Effector memory CD4-positive, alpha-beta T cell (primary cell): ENCODE data around the gene SLC25A26.
A peak's percentile ranks its signal among the peaks of the same experiment; 100 is the strongest.
"Not testable (repeated sequence)": the region's sequence is repeated elsewhere in the genome, so short reads cannot be mapped to it uniquely, and the experiment has no call there.

Source experiments
- DNase-seq, 3 donors: peaks; one replicate each; pipeline ENCODE4 v3.0.0-alpha.2; 2020
- H3K27ac ChIP-seq: 2 replicates; pipeline ENCODE4 v1.7.0; 2013; ENCODE audit warnings: mild to moderate bottlenecking, low read length, moderate library complexity; ENCODE audit not compliant: insufficient read depth, poor library complexity, severe bottlenecking
- H3K27me3 ChIP-seq: replicated peaks from 2 replicates; pipeline ENCODE4 v1.7.0; 2013; ENCODE audit warnings: mild to moderate bottlenecking, low read length; ENCODE audit not compliant: insufficient read depth, control insufficient read depth, poor library complexity, severe bottlenecking
- H3K36me3 ChIP-seq: 2 replicates; pipeline ENCODE4 v1.7.0; 2013; ENCODE audit warnings: mild to moderate bottlenecking, low read length, moderate library complexity; ENCODE audit not compliant: control insufficient read depth, insufficient read depth
- H3K4me1 ChIP-seq: 2 replicates; pipeline ENCODE4 v1.7.0; 2013; ENCODE audit warnings: low read length, mild to moderate bottlenecking; ENCODE audit not compliant: control insufficient read depth, insufficient read depth, poor library complexity, severe bottlenecking
- H3K4me3 ChIP-seq: 2 replicates; pipeline ENCODE4 v1.7.0; 2013; ENCODE audit warnings: low read length, low read depth, mild to moderate bottlenecking; ENCODE audit not compliant: insufficient read depth, poor library complexity, severe bottlenecking
- H3K9me3 ChIP-seq: 2 replicates; pipeline ENCODE4 v1.7.0; 2013; ENCODE audit warnings: mild to moderate bottlenecking, low read length, moderate library complexity; ENCODE audit not compliant: control insufficient read depth

The SLC25A26 gene

DNA sequence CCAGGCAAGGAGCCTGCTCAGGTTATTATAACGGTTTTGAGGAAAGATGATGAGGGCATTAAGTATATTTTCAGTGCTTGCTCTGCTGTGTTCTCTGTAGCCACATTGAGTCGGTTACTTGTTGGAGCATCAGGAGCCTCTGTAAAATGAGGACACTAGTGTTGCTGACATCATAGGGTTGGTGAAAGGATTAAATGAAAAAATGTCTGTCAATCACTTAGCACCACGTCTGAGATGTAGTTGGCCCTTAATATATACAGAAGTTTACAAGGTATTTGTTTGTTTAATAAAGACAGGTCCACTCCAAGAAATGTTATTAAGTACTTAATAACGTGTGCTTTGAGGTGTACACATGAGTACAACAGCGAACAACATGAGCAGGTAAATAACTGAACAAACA, 735 bp upstream of the SLC25A26 start:
- H3K27me3 ChIP-seq: no peaks in the 10 kb centered on the region
- peak overlapping the region; percentile 79 for H3K4me3 ChIP-seq
- peak overlapping the region; percentile 77 for H3K27ac ChIP-seq
- H3K9me3 ChIP-seq: no peaks in the 10 kb centered on the region
- DNase-seq: no peak
- peaks cover 6% of the 10 kb centered on the region for H3K4me1 ChIP-seq
- peaks cover 3% of the 10 kb centered on the region for H3K36me3 ChIP-seq

DNA sequence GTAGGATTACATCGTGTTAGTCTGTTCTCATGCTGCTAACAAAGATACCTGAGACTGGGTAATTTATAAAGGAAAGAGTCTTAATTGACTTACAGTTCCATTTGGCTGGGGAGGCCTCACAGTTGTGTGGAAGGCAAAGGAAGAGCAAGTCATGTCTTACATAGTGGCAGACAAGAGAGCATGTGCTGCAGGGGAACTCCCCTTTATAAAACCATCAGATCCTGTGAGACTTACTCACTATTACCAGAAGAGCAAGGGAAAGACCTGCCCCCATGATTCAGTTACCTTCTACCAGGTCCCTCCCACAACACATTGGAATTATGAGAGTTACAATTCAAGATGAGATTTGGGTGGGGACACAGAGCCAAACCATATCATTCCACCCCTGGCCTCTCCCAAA, 3.4 kb downstream of the SLC25A26 start:
- no peak for DNase-seq
- H3K4me3 ChIP-seq: no peak overlapping the region
- peaks cover 6% of the 10 kb centered on the region for H3K4me1 ChIP-seq
- H3K9me3 ChIP-seq: no peaks in the 10 kb centered on the region
- peaks cover 3% of the 10 kb centered on the region for H3K36me3 ChIP-seq
- H3K27me3 ChIP-seq: no peaks in the 10 kb centered on the region
- no peak overlapping the region for H3K27ac ChIP-seq

DNA sequence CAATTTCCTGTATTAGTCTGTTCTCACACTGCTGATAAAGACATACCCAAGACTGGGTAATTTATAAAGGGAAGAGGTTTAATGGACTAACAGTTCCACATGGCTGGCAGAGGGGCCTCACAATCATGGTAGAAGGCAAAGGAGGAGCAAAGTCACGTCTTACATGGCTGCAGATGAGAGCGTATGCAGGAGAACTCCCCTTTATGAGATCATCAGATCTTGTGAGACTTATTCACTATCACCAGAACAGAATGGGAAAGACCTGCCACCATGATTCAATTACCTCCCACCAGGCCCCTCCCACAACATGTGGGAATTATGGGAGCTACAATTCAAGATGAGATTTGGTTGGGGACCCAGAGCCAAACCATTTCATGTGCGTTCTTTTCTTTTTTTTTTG, 5.3 kb downstream of the SLC25A26 start:
- H3K27ac ChIP-seq, H3K9me3 ChIP-seq, DNase-seq, H3K36me3 ChIP-seq, H3K4me1 ChIP-seq, H3K4me3 ChIP-seq, H3K27me3 ChIP-seq: not testable (repeated sequence)

DNA sequence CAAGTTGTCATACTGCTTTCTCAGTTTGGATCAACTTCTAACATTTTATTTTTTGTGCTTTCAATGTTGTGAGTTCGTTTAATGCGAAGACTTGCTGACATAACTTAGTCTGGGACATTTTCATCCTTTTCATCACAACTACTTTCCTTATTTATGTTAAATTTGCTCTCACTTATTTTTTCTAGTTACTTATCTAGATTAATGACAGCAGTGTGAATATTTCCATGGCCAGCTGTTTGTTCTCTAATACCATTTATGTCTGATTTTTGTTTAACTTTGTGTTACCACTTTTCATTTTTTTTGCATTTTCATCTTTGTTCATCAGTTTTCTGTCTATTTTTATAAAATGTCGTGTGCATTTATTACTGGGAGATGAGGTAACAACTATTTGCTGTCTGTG, 6.2 kb downstream of the SLC25A26 start:
- no peak for DNase-seq
- no peaks in the 10 kb centered on the region for H3K27me3 ChIP-seq
- H3K9me3 ChIP-seq: no peaks in the 10 kb centered on the region

DNA sequence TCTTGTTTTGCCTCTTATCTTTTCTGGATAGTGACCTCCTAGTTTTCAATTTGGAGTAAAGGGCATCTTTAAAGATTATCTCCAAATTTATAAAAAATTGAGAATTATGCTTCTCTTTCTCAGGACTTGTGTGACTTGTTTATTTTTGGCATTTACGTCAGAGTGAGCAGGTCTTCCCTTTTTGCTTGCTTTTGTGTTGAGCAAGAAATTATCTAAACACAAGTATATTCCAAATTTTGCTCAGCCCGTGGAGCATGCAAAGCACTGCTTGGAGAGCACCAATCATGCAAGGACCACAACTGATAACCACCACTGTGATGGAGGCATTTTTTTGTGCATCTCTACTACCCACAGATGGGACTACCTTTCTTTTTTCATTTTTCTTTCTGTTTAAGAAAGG, 7.1 kb downstream of the SLC25A26 start:
- H3K36me3 ChIP-seq: peaks cover 3% of the 10 kb centered on the region
- no peak overlapping the region for H3K27ac ChIP-seq
- no peaks in the 10 kb centered on the region for H3K9me3 ChIP-seq
- H3K4me3 ChIP-seq: no peak overlapping the region
- no peaks in the 10 kb centered on the region for H3K27me3 ChIP-seq
- no peak for DNase-seq
- no peaks in the 10 kb centered on the region for H3K4me1 ChIP-seq

More for the DNA sequence above, 6.2 kb downstream of the SLC25A26 start:
- peaks cover 3% of the 10 kb centered on the region for H3K36me3 ChIP-seq
- no peak overlapping the region for H3K27ac ChIP-seq
- no peak overlapping the region for H3K4me3 ChIP-seq
- H3K4me1 ChIP-seq: no peaks in the 10 kb centered on the region

DNA sequence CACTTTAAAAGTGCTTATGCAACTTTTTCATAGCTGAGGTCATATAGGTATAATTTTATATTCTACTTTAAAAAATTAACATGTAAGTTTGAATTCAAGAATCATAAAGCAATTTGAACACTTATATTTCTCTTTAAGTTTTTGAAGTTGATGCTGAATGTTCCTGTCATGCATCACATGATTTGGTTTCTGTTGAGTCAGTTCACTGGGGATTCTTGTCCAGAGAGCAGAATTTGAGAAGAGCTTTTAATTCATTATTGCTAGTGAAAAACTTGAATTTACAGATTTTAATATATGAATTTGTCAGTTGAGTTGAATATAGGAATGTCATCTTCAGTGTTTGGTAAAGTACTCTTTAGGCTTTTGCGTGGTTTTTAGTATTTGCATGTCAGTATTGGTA, 7.9 kb downstream of the SLC25A26 start:
- Histone ChIP-seq H3K27ac (no peak overlapping the region), H3K36me3 (peaks cover 3% of the 10 kb centered on the region), H3K4me1 (no peaks in the 10 kb centered on the region), H3K9me3 (no peaks in the 10 kb centered on the region), H3K4me3 (no peak overlapping the region), H3K27me3 (no peaks in the 10 kb centered on the region)
- no peak for DNase-seq

DNA sequence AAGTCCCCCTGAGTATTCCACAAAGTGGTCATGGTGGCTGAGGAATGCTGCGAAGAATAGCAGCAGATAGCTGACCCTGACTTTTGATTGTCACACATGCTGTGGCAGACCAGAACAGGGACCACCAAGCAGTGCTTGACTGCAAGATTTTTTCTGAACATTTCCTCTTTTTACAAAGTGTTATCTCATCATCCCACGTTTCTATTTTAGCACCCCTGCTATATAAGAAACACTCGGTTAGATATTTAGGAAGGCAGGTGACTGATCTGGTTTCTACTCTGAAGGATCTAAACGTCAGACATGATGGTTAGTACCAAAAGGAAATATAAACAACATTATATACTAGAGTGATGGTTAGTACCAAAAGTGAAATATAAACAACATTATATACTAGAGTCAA, 9.1 kb downstream of the SLC25A26 start:
- Histone ChIP-seq H3K9me3 (no peaks in the 10 kb centered on the region), H3K36me3 (no peaks in the 10 kb centered on the region), H3K4me3 (no peak overlapping the region), H3K27me3 (no peaks in the 10 kb centered on the region), H3K27ac (no peak overlapping the region), H3K4me1 (no peaks in the 10 kb centered on the region)
- DNase-seq: no peak

DNA sequence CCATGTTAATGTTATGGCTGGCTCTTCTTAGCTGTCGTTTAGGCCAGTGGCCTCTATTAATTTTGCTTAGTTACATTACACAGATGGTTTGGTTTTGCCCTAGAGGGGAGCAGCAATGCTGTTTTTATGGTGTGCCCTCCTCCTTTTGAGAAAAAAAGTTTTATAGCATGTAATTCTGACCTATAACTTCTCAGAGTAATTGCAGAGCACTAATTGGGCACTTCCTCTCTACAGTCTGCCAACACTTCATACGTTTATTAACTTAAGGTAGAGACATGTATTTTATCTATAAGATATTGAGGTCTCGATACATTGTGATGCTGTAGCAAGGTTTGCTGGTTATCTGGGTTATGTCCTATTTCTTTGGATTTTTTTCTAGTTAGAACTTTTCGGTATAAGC, 12.2 kb downstream of the SLC25A26 start:
- H3K4me1 ChIP-seq: no peaks in the 10 kb centered on the region
- H3K4me3 ChIP-seq: no peak overlapping the region
- H3K36me3 ChIP-seq: no peaks in the 10 kb centered on the region
- no peak for DNase-seq
- no peaks in the 10 kb centered on the region for H3K27me3 ChIP-seq
- H3K9me3 ChIP-seq: no peaks in the 10 kb centered on the region
- no peak overlapping the region for H3K27ac ChIP-seq

DNA sequence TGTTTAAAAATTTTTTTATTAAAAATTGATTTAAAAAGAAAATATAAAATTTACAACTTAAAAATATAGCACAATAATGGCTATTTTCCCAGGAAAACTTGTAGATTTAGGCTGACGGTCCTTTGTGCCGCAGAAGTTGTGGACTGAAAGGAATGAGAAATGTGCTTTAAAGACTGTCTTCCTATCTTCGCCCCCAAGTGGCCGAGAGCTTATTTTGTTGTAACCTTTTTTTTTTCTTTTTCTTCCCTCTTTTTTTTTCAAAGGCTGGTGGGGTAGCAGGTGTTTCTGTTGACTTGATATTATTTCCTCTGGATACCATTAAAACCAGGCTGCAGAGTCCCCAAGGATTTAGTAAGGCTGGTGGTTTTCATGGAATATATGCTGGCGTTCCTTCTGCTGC, 15.5 kb downstream of the SLC25A26 start:
- no peaks in the 10 kb centered on the region for H3K36me3 ChIP-seq
- DNase-seq: no peak
- no peaks in the 10 kb centered on the region for H3K27me3 ChIP-seq
- H3K4me3 ChIP-seq: no peak overlapping the region
- H3K27ac ChIP-seq: no peak overlapping the region
- H3K4me1 ChIP-seq: no peaks in the 10 kb centered on the region
- peaks cover 6% of the 10 kb centered on the region for H3K9me3 ChIP-seq

DNA sequence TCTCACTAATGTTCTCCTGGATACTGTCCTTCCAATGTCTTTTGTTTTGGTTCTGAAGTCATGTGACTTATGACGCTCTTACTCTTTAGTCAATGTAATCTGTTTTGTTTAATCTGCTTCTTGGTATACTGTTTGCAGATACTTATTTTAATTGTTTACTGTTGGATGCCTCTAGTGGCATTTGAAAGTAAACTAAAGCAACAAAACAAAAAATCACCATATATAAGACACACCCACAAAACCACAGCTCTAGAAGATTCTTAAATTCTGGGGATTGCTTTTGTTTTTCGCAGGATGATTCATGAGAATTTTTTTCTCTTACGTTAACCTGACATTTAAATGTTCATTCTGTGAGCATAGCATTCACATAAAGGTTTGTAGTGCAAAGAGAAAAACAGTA, 16.8 kb downstream of the SLC25A26 start:
- Histone ChIP-seq H3K36me3 (no peaks in the 10 kb centered on the region), H3K4me1 (no peaks in the 10 kb centered on the region), H3K4me3 (no peak overlapping the region), H3K9me3 (peaks cover 6% of the 10 kb centered on the region), H3K27ac (no peak overlapping the region), H3K27me3 (no peaks in the 10 kb centered on the region)
- no peak for DNase-seq
